Gastrocnemius medialis (tissue), 4 donors: ENCODE results near the gene RMND1.

Experiments used
- CTCF ChIP-seq, 5 experiments: fragments of 450-650 bp in 3 of 5; fragments of 200-600 bp in 2 of 5; sonication (generic) in 2 of 5; IDR thresholded peaks in 4 of 5; conservative IDR thresholded peaks in 1 of 5; 1 replicate in 4 of 5; 2 replicates in 1 of 5; pipeline ENCODE4 v1.5.1; 2016 to 2019; ENCODE audit warnings: antibody characterized with exemption in 5 of 5, mild to moderate bottlenecking in 3 of 5, moderate library complexity in 3 of 5
- POLR2A ChIP-seq, 2 donors: fragments of 450-650 bp; IDR thresholded peaks; one replicate each; pipeline ENCODE4 v1.6.1; 2017; ENCODE audit warnings: antibody characterized with exemption in 2 of 2, mild to moderate bottlenecking in 2 of 2, moderate library complexity in 2 of 2

GRCh38 chr6:151493161-151493803 is 41.4 kb upstream of the RMND1 start:
- no peak for TF ChIP-seq CTCF (IDR thresholded peaks at IDR 0.05 in 4 of 5, conservative IDR thresholded peaks at IDR 0.05 in 1 of 5)
- TF ChIP-seq POLR2A (IDR thresholded peaks at IDR 0.05), result no peak
